Heart right ventricle (tissue), 16 donors: Measurements from ENCODE around the gene SKIDA1. TPM values are rescaled to one million over a fixed set of nuclear protein-coding genes. Genes with fewer than 3 reads are reported as not detected.

ENCODE experiments used
- ATAC-seq, 8 donors: fragments of 200-7000 bp; cut with Tn5 transposase; one replicate each; pipeline ENCODE4 v1.9.1; 2020; ENCODE audit warnings: mild to moderate bottlenecking in 8 of 8, moderate library complexity in 8 of 8, moderate number of reproducible peaks in 1 of 8
- DNase-seq, 2 donors: peaks; one replicate each; pipeline ENCODE4 v3.0.0-alpha.2; 2020
- H3K27ac ChIP-seq, 10 donors: fragments of 200-600 bp; sonication (generic) in 2 of 10; one replicate each; pipeline versions ENCODE4 v1.5.0 to v1.8.0; 2020 to 2022; ENCODE audit warnings: mild to moderate bottlenecking in 3 of 10
- H3K27me3 ChIP-seq, 7 donors: fragments of 200-600 bp; one replicate each; pipeline ENCODE4 v1.8.0; 2021 to 2022; ENCODE audit warnings: mild to moderate bottlenecking in 2 of 7
- H3K36me3 ChIP-seq, 9 donors: fragments of 200-600 bp; sonication (generic) in 1 of 9; one replicate each; pipeline versions ENCODE4 v1.5.0 to v1.8.0; 2020 to 2022; ENCODE audit warnings: mild to moderate bottlenecking in 2 of 9
- H3K4me1 ChIP-seq, 9 donors: fragments of 200-600 bp; sonication (generic) in 1 of 9; one replicate each; pipeline versions ENCODE4 v1.5.0 to v1.8.0; 2020 to 2022; ENCODE audit warnings: mild to moderate bottlenecking in 4 of 9
- H3K4me3 ChIP-seq, 10 donors: fragments of 200-600 bp; sonication (generic) in 2 of 10; one replicate each; pipeline versions ENCODE4 v1.5.0 to v1.8.0; 2020 to 2022; ENCODE audit warnings: mild to moderate bottlenecking in 7 of 10, moderate library complexity in 2 of 10
- H3K9me3 ChIP-seq, 11 donors: fragments of 200-600 bp in 10 of 11; sonication (generic) in 2 of 11; one replicate each; pipeline versions ENCODE4 v1.5.0 to v1.8.0; 2013 to 2022; ENCODE audit warnings: mild to moderate bottlenecking in 2 of 11, control low read depth in 1 of 11, moderate library complexity in 1 of 11
- WGBS, 2 donors: extraction: QIAGEN DNeasy Blood & Tissue Kit; methylation state at CpG; one replicate each; pipeline ENCODE4 v1.1.7; 2013; ENCODE audit warnings: inconsistent platforms in 1 of 2; 5-methylcytosine and 5-hydroxymethylcytosine counted together
- intact Hi-C, 10 donors: fragments of 100-400 bp; cut with DNase I; formaldehyde crosslinking; loops; one replicate each; pipeline versions ENCODE4 v1.11.1 to v1.14.2; 2022
- polyA plus RNA-seq, 2 donors: library from polyadenylated mRNA; stranded (reverse); fragments of 200-250 nt; gene quantifications; one replicate each; pipeline ENCODE4 v1.2.3, GENCODE V29; 2013
- total RNA-seq, 10 donors: library from RNA; stranded (reverse); fragmentation: NEBNext Ultra II Directional in 3 of 10; extraction: Animal tissue kit (Norgen Biotek cat#: 25700) in 3 of 10; gene quantifications; one replicate each; pipeline versions ENCODE4 v1.2.1 to v1.2.4, GENCODE V29; 2021 to 2023
- TF ChIP-seq, protein P1 (sequence below), 9 donors: fragments of 200-600 bp; sonication (generic) in 2 of 9; IDR thresholded peaks; one replicate each; pipeline versions ENCODE4 v1.5.0 to v1.8.0; 2021 to 2022; ENCODE audit warnings: antibody characterized with exemption in 9 of 9, mild to moderate bottlenecking in 5 of 9, moderate library complexity in 1 of 9
- donor health status: Arrhythmogenic right ventricular cardiomyopathy.
- donor health status: ischemic (EF 13 %, LVEDD 7.1; RV severe dilation, severe dysfunction).
- donor health status: healthy with polysubstance abuse.
- donor health status: DM: no; HTN: yes; CAD: no.
- donor health status: DM: no; HTN: no; CAD: no.
- donor health status: ischemic (EF 25% LVEDD 6.9; RV normal size, moderate dysfunction).
- donor health status: ischemic (EF 25% LVEDD 5.7; RV mildly dilated, moderate dysfunction).
- donor health status: healthy.
- donor health status: DM: yes; HTN: yes; CAD: no.
- donor health status: Ischemic cardiomyopathy.
- donor health status: ischemic (EF 35%, LVEDD 5.7; RV mildly dilated, moderate dysfunction).
- donor health status: nonischemic (EF 11% LVEDD 7.7; RV severe dilation, severe dysfunction).
- donor health status: DM: yes; HTN: yes; CAD: no.
- donor health status: PGD.
- donor health status: ischemic (EF 29% LVEDD 5.4; RV normal size, mild dysfunction).
- donor health status: nonischemic (EF 23%, LVEDD 6.1; RV moderate dilation, normal function).

The SKIDA1 gene
- total and polyA plus RNA-seq, 12 donors = 0.23 to 6.4 (median 2.6) TPM

DNA sequence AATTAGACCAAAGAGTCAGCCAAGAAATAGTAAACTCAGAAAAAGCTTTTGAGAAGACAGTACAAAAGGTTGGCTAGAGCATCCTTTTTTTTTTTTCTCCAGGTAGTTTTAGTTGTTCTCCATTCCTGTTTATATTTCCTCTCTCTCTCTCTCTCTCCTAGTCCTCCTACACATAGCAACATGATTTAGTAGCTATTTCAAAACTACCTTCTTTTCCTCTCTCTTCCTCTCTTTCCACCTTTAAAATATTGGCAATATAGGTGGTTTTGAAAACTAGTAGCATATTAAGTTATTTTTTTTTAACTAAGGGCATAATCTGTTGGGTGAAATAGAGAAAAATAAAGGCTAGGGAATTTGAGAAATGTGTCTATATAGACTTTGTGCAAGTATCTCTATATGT is 5.0 kb downstream of the SKIDA1 start:
- ATAC-seq = no peak
- Histone ChIP-seq H3K27me3 (peaks cover 0 to 55% (median 0%) of the 10 kb centered on the region in 7 donors), H3K36me3 (no peaks in the 10 kb centered on the region), H3K4me1 (peaks cover 0 to 71% (median 33%) of the 10 kb centered on the region in 9 donors), H3K27ac (peak overlapping the region in 9 of 10 donors; percentile 76 to 93 (median 81)), H3K4me3 (peak overlapping the region; percentile 2 to 72 (median 64)), H3K9me3 (no peaks in the 10 kb centered on the region)
- TF ChIP-seq, protein P1, sequence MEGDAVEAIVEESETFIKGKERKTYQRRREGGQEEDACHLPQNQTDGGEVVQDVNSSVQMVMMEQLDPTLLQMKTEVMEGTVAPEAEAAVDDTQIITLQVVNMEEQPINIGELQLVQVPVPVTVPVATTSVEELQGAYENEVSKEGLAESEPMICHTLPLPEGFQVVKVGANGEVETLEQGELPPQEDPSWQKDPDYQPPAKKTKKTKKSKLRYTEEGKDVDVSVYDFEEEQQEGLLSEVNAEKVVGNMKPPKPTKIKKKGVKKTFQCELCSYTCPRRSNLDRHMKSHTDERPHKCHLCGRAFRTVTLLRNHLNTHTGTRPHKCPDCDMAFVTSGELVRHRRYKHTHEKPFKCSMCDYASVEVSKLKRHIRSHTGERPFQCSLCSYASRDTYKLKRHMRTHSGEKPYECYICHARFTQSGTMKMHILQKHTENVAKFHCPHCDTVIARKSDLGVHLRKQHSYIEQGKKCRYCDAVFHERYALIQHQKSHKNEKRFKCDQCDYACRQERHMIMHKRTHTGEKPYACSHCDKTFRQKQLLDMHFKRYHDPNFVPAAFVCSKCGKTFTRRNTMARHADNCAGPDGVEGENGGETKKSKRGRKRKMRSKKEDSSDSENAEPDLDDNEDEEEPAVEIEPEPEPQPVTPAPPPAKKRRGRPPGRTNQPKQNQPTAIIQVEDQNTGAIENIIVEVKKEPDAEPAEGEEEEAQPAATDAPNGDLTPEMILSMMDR (IDR thresholded peaks at IDR 0.05) = no peak
- DNase-seq = no peak
- intact Hi-C loops = no loop called here

DNA sequence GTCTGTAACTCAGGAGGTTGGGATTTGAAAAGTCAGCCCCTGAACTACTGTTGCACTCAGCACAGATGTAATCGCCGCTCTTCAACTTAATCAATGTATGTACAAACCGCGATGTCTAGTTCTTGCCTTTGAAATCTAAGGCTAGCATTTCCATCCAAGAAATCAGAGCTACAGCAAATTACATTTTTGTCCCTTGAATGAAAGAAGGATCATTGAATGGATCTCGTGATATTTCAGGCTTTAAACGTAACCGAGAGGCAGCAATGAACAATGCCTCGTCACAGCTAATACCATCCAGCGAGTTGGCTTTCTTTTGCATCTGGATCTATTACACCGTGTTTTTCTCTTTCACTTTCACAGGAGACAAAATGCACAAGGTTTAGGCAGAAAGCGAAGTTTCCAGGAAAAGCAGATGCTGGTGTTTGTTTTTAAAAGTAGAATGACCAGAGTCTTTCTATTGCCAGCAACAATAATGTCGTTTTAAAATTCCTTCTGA is 5.5 kb downstream of the SKIDA1 start:
- H3K27ac ChIP-seq = peak overlapping the region; percentile 21 to 93 (median 81)
- peaks cover 0 to 71% (median 35%) of the 10 kb centered on the region in 9 donors for H3K4me1 ChIP-seq
- no peak for DNase-seq
- peak overlapping the region; percentile 2 to 72 (median 64) for H3K4me3 ChIP-seq
- H3K36me3 ChIP-seq = no peaks in the 10 kb centered on the region
- H3K9me3 ChIP-seq = no peaks in the 10 kb centered on the region
- peak in 2 of 8 donors; percentile 28 to 29 for ATAC-seq
- intact Hi-C loops = loop anchor here in 2 of 10 donors (5.0 to 10.0 kb wide), 2 partner anchors 207 to 805 kb away; partner anchors contain the start of gene BMI1 (in 1 of the 2)
- peaks cover 0 to 60% (median 0%) of the 10 kb centered on the region in 7 donors for H3K27me3 ChIP-seq
- TF ChIP-seq, protein P1 (IDR thresholded peaks at IDR 0.05) = no peak
- WGBS, 2 donors = 3 to 5% methylated on average over 12 of the region's 12 CpGs

GRCh38 chr10:21519397-21519933 is 6.0 kb downstream of the SKIDA1 start:
- WGBS, 2 donors = 9 to 14% methylated on average over 11 of the region's 11 CpGs
- Histone ChIP-seq H3K27me3 (peaks cover 0 to 65% (median 0%) of the 10 kb centered on the region in 7 donors), H3K36me3 (no peaks in the 10 kb centered on the region), H3K27ac (peak overlapping the region; percentile 39 to 93 (median 81)), H3K9me3 (no peaks in the 10 kb centered on the region), H3K4me3 (peak overlapping the region; percentile 0 to 72 (median 64)), H3K4me1 (peaks cover 0 to 66% (median 35%) of the 10 kb centered on the region in 9 donors)
- TF ChIP-seq, protein P1 (IDR thresholded peaks at IDR 0.05) = no peak
- intact Hi-C loops = loop anchor here in 2 of 10 donors (5.0 to 10.0 kb wide), 2 partner anchors 208 to 805 kb away; partner anchors contain the start of gene BMI1 (in 1 of the 2)
- DNase-seq (no peak), ATAC-seq (no peak)

- ATAC-seq = peak; percentile 6 to 64 (median 39)
- 12 to 25% methylated on average over 16 of the region's 16 CpGs for WGBS, 2 donors
- Histone ChIP-seq H3K4me3 (peak overlapping the region; percentile 0 to 72 (median 64)), H3K27me3 (peaks cover 0 to 72% (median 0%) of the 10 kb centered on the region in 7 donors), H3K9me3 (no peaks in the 10 kb centered on the region), H3K4me1 (peaks cover 0 to 65% (median 35%) of the 10 kb centered on the region in 9 donors), H3K36me3 (no peaks in the 10 kb centered on the region), H3K27ac (peak overlapping the region; percentile 39 to 93 (median 81))
- no peak for DNase-seq
- TF ChIP-seq, protein P1 (IDR thresholded peaks at IDR 0.05) = no peak
- intact Hi-C loops = loop anchor here in 2 of 10 donors (5.0 to 10.0 kb wide), 2 partner anchors 208 to 806 kb away; partner anchors contain the start of gene BMI1 (in 1 of the 2)
Observed at GRCh38 chr10:21518641-21519396, 6.7 kb downstream of the SKIDA1 start.
